WTC11 (cell line): ENCODE results near the gene SNAP29. TPM values are rescaled to one million over a fixed set of nuclear protein-coding genes. Genes with fewer than 3 reads are reported as not detected.
"Not testable (repeated sequence)": the region's sequence is repeated elsewhere in the genome, so short reads cannot be mapped to it uniquely, and the experiment has no call there.

Experiments
- ATAC-seq: fragments of 200-7000 bp; cut with Tn5 transposase; 2 replicates; pipeline ENCODE4 v1.10.0; 2021; ENCODE audit warnings: mild to moderate bottlenecking, moderate library complexity
- CTCF ChIA-PET: fragments of 300-600 bp; sonication (Branson Sonifier 250); formaldehyde crosslinking; loops from one replicate; lab custom pipeline; 2021; ENCODE audit warnings: antibody characterized with exemption; lab: Charles Lee
- POLR2A ChIA-PET: fragments of 350-600 bp; sonication (Branson Sonifier 250); formaldehyde crosslinking; loops from one replicate; lab custom pipeline; 2021; ENCODE audit warnings: antibody characterized with exemption; lab: Charles Lee
- DNase-seq: peaks from one replicate; pipeline ENCODE4 v3.0.0; 2021; ENCODE audit warnings: low spot score
- H3K27ac Mint-ChIP-seq: 2 replicates; pipeline ENCODE4 v1.8.0; 2021; ENCODE audit warnings: mixed read lengths
- H3K27me3 Mint-ChIP-seq: 2 replicates; pipeline ENCODE4 v1.8.0; 2021; ENCODE audit warnings: low read depth, mild to moderate bottlenecking, moderate library complexity, mixed read lengths
- H3K36me3 Mint-ChIP-seq: 2 replicates; pipeline ENCODE4 v1.8.0; 2021; ENCODE audit warnings: mixed read lengths
- H3K4me1 Mint-ChIP-seq: 2 replicates; pipeline ENCODE4 v1.8.0; 2022; ENCODE audit warnings: mixed read lengths
- H3K4me3 Mint-ChIP-seq: 2 replicates; pipeline ENCODE4 v1.8.0; 2021; ENCODE audit warnings: mild to moderate bottlenecking, moderate library complexity, mixed read lengths
- H3K9me3 Mint-ChIP-seq: 2 replicates; pipeline ENCODE4 v1.8.0; 2021; ENCODE audit warnings: mixed read lengths
- CREM ChIP-seq: sonication (generic); formaldehyde crosslinking; IDR thresholded peaks from 2 replicates; pipeline ENCODE4 v1.8.1; 2022; ENCODE audit warnings: mild to moderate bottlenecking, missing genetic modification reagents, moderate library complexity
- FOXK1 ChIP-seq: sonication (generic); formaldehyde crosslinking; IDR thresholded peaks from 2 replicates; pipeline ENCODE4 v1.8.0; 2022; ENCODE audit warnings: mild to moderate bottlenecking, moderate library complexity, missing genetic modification reagents
- IRF2 ChIP-seq: sonication (generic); formaldehyde crosslinking; IDR thresholded peaks from 2 replicates; pipeline ENCODE4 v1.8.0; 2022; ENCODE audit warnings: low read depth, missing genetic modification reagents, borderline replicate concordance
- JAZF1 ChIP-seq: fragments of 250-450 bp; sonication (Bioruptor Pico); IDR thresholded peaks from 2 replicates; pipeline ENCODE4 v1.9.0; 2021; ENCODE audit warnings: moderate library complexity, mild to moderate bottlenecking, inconsistent platforms
- JUN ChIP-seq: sonication (generic); formaldehyde crosslinking; IDR thresholded peaks from 2 replicates; pipeline ENCODE4 v1.8.0; 2023; ENCODE audit warnings: mild to moderate bottlenecking, missing genetic modification reagents
- MLX ChIP-seq: sonication (generic); formaldehyde crosslinking; IDR thresholded peaks from 2 replicates; pipeline ENCODE4 v1.8.1; 2023; ENCODE audit warnings: mild to moderate bottlenecking, missing genetic modification reagents, moderate library complexity
- NR3C1 ChIP-seq: sonication (generic); formaldehyde crosslinking; conservative IDR thresholded peaks from 2 replicates; pipeline ENCODE4 v1.8.1; 2023; ENCODE audit warnings: low read depth, mild to moderate bottlenecking, missing genetic modification reagents
- OVOL2 ChIP-seq: fragments of 250-450 bp; sonication (Bioruptor Pico); IDR thresholded peaks from 2 replicates; pipeline ENCODE4 v1.9.0; 2021; ENCODE audit warnings: mild to moderate bottlenecking, borderline replicate concordance
- PRRX2 ChIP-seq: fragments of 250-450 bp; sonication (Bioruptor Pico); IDR thresholded peaks from 2 replicates; pipeline ENCODE4 v1.8.0; 2021; ENCODE audit warnings: mild to moderate bottlenecking
- TCF7 ChIP-seq: sonication (generic); formaldehyde crosslinking; IDR thresholded peaks from 2 replicates; pipeline ENCODE4 v1.8.0; 2022; ENCODE audit warnings: mild to moderate bottlenecking, low read depth, missing genetic modification reagents, moderate library complexity
- ZNF121 ChIP-seq: sonication (generic); formaldehyde crosslinking; IDR thresholded peaks from 2 replicates; pipeline ENCODE4 v1.8.0; 2023; ENCODE audit warnings: missing genetic modification reagents
- ZNF232 ChIP-seq: sonication (generic); formaldehyde crosslinking; IDR thresholded peaks from 2 replicates; pipeline ENCODE4 v1.8.0; 2022; ENCODE audit warnings: mild to moderate bottlenecking, missing genetic modification reagents
- ZNF263 ChIP-seq: sonication (generic); formaldehyde crosslinking; IDR thresholded peaks from 2 replicates; pipeline ENCODE4 v1.8.1; 2022; ENCODE audit warnings: low read depth, mild to moderate bottlenecking, moderate library complexity, missing genetic modification reagents
- total RNA-seq: library from RNA; stranded (reverse); gene quantifications from 3 replicates; pipeline ENCODE4 v1.2.3, GENCODE V29; 2021
- TF ChIP-seq, protein P1 (sequence below): sonication (generic); formaldehyde crosslinking; conservative IDR thresholded peaks from 2 replicates; pipeline ENCODE4 v1.8.1; 2023; ENCODE audit warnings: mild to moderate bottlenecking, low read depth, missing genetic modification reagents, moderate library complexity
- TF ChIP-seq, protein P2 (sequence below): fragments of 250-450 bp; sonication (Bioruptor Pico); IDR thresholded peaks from 2 replicates; pipeline ENCODE4 v1.9.0; 2021; ENCODE audit warnings: mild to moderate bottlenecking
- TF ChIP-seq, protein P3 (sequence below): sonication (generic); formaldehyde crosslinking; IDR thresholded peaks from 2 replicates; pipeline ENCODE4 v1.8.0; 2022; ENCODE audit warnings: mild to moderate bottlenecking, missing genetic modification reagents

SNAP29 gene
- total RNA-seq, 1 experiment from 2014 or later, result 14.7 TPM

DNA sequence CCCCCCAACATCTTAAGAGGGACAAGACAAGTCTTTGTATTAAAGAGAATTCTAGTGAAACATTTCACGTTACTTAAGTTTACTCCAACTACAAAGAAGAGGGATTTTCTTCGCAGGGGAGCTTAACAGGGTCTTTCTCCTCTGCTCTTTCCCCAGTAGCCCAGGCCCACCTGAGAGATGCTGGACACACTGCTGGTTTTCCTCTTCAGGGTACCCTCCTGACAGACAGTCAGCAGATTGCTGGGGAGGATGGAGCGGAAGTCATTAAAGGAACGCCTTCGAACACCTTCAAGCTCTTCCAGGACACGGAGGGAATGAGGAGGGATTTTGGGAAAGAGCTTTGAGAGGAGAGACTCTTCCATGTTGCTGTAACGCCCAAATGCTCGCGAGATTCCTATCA, 39.3 kb upstream of the SNAP29 start:
- H3K27me3 Mint-ChIP-seq, result no peaks in the 10 kb centered on the region
- peaks cover 3% of the 10 kb centered on the region for H3K36me3 Mint-ChIP-seq
- POLR2A ChIA-PET, result no interaction called here
- H3K4me3 Mint-ChIP-seq, result no peak overlapping the region
- H3K4me1 Mint-ChIP-seq, result no peaks in the 10 kb centered on the region
- TF ChIP-seq IRF2 (no peak), CREM (no peak), JAZF1 (CRISPR knock-in tag) (no peak), PRRX2 (CRISPR knock-in tag) (no peak), MLX (CRISPR knock-in tag) (no peak), OVOL2 (no peak), JUN (CRISPR knock-in tag) (no peak), ZNF263 (CRISPR knock-in tag) (no peak)
- TF ChIP-seq, protein P1, sequence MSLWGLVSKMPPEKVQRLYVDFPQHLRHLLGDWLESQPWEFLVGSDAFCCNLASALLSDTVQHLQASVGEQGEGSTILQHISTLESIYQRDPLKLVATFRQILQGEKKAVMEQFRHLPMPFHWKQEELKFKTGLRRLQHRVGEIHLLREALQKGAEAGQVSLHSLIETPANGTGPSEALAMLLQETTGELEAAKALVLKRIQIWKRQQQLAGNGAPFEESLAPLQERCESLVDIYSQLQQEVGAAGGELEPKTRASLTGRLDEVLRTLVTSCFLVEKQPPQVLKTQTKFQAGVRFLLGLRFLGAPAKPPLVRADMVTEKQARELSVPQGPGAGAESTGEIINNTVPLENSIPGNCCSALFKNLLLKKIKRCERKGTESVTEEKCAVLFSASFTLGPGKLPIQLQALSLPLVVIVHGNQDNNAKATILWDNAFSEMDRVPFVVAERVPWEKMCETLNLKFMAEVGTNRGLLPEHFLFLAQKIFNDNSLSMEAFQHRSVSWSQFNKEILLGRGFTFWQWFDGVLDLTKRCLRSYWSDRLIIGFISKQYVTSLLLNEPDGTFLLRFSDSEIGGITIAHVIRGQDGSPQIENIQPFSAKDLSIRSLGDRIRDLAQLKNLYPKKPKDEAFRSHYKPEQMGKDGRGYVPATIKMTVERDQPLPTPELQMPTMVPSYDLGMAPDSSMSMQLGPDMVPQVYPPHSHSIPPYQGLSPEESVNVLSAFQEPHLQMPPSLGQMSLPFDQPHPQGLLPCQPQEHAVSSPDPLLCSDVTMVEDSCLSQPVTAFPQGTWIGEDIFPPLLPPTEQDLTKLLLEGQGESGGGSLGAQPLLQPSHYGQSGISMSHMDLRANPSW (CRISPR knock-in tag), result no peak
- TF ChIP-seq, protein P2, sequence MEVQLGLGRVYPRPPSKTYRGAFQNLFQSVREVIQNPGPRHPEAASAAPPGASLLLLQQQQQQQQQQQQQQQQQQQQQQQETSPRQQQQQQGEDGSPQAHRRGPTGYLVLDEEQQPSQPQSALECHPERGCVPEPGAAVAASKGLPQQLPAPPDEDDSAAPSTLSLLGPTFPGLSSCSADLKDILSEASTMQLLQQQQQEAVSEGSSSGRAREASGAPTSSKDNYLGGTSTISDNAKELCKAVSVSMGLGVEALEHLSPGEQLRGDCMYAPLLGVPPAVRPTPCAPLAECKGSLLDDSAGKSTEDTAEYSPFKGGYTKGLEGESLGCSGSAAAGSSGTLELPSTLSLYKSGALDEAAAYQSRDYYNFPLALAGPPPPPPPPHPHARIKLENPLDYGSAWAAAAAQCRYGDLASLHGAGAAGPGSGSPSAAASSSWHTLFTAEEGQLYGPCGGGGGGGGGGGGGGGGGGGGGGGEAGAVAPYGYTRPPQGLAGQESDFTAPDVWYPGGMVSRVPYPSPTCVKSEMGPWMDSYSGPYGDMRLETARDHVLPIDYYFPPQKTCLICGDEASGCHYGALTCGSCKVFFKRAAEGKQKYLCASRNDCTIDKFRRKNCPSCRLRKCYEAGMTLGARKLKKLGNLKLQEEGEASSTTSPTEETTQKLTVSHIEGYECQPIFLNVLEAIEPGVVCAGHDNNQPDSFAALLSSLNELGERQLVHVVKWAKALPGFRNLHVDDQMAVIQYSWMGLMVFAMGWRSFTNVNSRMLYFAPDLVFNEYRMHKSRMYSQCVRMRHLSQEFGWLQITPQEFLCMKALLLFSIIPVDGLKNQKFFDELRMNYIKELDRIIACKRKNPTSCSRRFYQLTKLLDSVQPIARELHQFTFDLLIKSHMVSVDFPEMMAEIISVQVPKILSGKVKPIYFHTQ (CRISPR knock-in tag), result no peak
- TF ChIP-seq, all 79 proteins: peak for 0
- Mint-ChIP-seq H3K9me3 (no peaks in the 10 kb centered on the region), H3K27ac (no peak overlapping the region)
- no peak for ATAC-seq
- CTCF ChIA-PET, result no interaction called here
- DNase-seq, result no peak

DNA sequence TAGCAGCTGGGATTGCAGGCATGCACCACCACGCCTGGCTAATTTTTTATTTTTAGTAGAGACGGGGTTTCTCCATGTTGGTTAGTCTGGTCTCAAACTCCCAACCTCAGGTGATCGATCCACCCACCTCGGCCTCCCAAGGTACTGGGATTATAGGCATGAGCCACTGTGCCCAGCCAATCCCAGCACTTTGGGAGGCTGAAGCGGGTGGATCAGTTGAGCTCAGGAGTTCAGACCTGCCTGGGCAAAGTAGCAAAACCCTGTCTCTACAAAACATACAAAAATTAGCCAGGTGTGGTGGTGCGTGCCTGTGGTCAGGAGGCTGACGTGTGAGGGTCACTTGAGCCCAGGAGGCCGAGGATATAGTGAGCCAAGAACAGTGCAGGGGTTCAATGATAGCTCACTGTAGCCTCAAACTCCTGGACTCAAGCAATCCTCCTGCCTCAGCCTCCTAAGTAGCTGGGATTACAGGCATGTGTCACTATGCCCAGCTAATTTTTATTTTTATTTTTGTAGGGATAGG, 37.0 kb upstream of the SNAP29 start:
- ATAC-seq, H3K4me1 Mint-ChIP-seq, H3K27me3 Mint-ChIP-seq, H3K4me3 Mint-ChIP-seq, POLR2A ChIA-PET, H3K27ac Mint-ChIP-seq, DNase-seq, H3K9me3 Mint-ChIP-seq, H3K36me3 Mint-ChIP-seq: not testable (repeated sequence)
- CTCF ChIA-PET, result interaction anchor here (2.0 kb wide), 1 partner anchor 18 kb away, joined by 5 read pairs; no protein-coding TSS in a partner anchor

GRCh38 chr22:20822240-20822639, 36.6 kb upstream of the SNAP29 start:
- H3K4me1 Mint-ChIP-seq, result peaks cover 6% of the 10 kb centered on the region; the same call in 1 of the 2 replicates
- POLR2A ChIA-PET, result no interaction called here
- no peak overlapping the region for H3K27ac Mint-ChIP-seq
- H3K36me3 Mint-ChIP-seq, result peaks cover 3% of the 10 kb centered on the region; the same call in 1 of the 2 replicates
- DNase-seq, result no peak
- no peaks in the 10 kb centered on the region for H3K27me3 Mint-ChIP-seq
- ATAC-seq, result no peak
- H3K4me3 Mint-ChIP-seq, result no peak overlapping the region
- CTCF ChIA-PET, result interaction anchor here (2.0 kb wide), 1 partner anchor 19 kb away, joined by 5 read pairs; no protein-coding TSS in a partner anchor
- H3K9me3 Mint-ChIP-seq, result no peaks in the 10 kb centered on the region
- TF ChIP-seq ZNF232 (CRISPR knock-in tag) (no peak), JAZF1 (CRISPR knock-in tag) (no peak), ZNF121 (CRISPR knock-in tag) (no peak), OVOL2 (no peak), TCF7 (CRISPR knock-in tag) (no peak), FOXK1 (CRISPR knock-in tag) (no peak), NR3C1 (CRISPR knock-in tag) (no peak)
- TF ChIP-seq, protein P1 (CRISPR knock-in tag), result no peak
- TF ChIP-seq, protein P3, sequence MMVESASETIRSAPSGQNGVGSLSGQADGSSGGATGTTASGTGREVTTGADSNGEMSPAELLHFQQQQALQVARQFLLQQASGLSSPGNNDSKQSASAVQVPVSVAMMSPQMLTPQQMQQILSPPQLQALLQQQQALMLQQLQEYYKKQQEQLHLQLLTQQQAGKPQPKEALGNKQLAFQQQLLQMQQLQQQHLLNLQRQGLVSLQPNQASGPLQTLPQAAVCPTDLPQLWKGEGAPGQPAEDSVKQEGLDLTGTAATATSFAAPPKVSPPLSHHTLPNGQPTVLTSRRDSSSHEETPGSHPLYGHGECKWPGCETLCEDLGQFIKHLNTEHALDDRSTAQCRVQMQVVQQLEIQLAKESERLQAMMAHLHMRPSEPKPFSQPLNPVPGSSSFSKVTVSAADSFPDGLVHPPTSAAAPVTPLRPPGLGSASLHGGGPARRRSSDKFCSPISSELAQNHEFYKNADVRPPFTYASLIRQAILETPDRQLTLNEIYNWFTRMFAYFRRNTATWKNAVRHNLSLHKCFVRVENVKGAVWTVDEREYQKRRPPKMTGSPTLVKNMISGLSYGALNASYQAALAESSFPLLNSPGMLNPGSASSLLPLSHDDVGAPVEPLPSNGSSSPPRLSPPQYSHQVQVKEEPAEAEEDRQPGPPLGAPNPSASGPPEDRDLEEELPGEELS (CRISPR knock-in tag), result no peak
- TF ChIP-seq, protein P2 (CRISPR knock-in tag), result no peak
